GM12874 (cell line): ENCODE data around the gene WDR18.

Source experiments
- TF ChIP-seq, protein P1 (sequence below): IDR thresholded peaks from 2 replicates; pipeline ENCODE4 v1.5.1; 2011; ENCODE audit warnings: low read depth, mild to moderate bottlenecking, control low read depth, low read length, moderate library complexity; ENCODE audit not compliant: insufficient read depth

The WDR18 gene

GRCh38 chr19:952680-953444, 31.3 kb upstream of the WDR18 start:
- TF ChIP-seq, protein P1, sequence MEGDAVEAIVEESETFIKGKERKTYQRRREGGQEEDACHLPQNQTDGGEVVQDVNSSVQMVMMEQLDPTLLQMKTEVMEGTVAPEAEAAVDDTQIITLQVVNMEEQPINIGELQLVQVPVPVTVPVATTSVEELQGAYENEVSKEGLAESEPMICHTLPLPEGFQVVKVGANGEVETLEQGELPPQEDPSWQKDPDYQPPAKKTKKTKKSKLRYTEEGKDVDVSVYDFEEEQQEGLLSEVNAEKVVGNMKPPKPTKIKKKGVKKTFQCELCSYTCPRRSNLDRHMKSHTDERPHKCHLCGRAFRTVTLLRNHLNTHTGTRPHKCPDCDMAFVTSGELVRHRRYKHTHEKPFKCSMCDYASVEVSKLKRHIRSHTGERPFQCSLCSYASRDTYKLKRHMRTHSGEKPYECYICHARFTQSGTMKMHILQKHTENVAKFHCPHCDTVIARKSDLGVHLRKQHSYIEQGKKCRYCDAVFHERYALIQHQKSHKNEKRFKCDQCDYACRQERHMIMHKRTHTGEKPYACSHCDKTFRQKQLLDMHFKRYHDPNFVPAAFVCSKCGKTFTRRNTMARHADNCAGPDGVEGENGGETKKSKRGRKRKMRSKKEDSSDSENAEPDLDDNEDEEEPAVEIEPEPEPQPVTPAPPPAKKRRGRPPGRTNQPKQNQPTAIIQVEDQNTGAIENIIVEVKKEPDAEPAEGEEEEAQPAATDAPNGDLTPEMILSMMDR: no peak

DNA sequence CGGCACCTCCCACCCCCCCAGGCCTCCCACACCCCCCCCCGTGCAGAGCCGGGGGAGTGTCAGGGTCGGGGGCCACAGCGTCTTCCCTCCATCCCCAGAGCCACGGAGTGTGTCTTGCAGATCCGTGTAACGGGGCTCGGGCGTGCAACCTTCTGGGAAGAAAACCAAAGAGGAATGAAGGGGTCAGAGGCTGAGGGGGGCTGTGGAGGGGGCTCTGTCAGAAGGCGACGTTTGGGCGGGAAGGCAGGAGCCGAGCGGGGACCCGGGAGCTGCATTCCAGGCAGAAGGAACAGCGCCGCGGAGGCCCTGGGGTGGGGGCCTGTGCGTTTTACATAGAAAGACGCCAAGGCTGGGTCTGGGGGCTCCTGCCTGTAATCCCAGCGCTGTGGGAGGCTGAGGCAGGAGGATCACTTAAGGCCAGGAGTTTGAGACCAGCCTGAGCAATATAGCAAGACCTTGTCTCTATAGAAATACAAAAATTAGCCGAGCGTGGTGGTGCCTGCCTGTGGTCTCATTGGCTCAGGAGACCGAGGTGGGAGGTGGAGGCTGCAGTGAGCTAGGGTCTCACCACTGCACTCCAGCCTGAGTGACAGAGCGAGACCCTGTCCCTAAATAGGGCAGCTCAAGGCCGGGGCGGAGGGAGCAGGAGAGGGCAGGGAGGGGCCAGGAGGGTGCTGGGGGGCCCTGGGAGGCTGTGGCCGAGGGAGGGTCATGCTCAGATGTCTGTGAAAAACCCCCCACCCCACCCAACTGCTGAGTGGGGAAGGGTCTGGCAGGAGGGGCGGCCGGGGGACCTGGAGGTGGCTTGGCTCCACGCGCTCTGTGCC, 30.5 kb upstream of the WDR18 start:
- TF ChIP-seq, protein P1: no peak

- TF ChIP-seq, protein P1: no peak
Measured at GRCh38 chr19:954272-954671, 29.9 kb upstream of the WDR18 start.

DNA sequence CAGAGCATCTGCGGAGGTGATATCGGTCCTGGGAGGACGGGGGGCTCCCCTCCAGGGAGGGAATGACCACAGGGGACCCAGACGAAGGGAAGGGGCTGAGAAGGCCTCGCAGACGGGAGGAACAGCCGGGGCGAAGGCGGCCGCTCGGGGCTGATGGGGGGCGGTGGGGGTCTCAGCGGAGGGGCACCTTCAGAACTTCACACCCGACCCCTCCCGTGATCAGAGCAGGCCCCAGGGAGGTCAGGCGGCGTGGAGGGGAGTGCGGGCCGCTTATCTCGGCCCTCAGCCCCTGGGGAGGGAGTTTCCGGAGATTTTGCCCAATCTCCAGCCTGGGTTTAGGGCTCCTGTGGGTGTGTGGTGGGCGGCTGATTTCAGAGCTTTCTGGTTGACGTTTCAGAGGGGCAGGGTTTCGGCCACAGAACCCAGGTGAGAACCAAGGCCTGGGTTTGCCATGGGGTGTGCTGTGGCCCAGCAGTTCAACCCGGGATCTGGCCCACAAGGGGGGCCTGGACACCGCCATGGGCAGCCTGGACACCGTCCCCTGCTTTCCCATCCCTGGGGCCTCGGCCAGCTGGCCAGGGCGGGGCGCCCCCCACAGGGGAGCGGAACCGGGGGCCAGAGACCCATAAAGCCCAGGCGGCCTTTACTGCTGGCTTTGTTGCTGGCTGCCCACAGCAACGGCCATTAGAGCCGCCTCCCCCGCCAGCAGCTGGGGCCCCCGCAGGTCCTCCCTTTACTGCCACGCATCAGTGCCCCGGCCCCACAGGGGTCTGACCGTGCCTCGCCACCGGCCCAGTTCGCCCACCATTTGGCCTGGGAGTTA, 29.3 kb upstream of the WDR18 start:
- TF ChIP-seq, protein P1: no peak

DNA sequence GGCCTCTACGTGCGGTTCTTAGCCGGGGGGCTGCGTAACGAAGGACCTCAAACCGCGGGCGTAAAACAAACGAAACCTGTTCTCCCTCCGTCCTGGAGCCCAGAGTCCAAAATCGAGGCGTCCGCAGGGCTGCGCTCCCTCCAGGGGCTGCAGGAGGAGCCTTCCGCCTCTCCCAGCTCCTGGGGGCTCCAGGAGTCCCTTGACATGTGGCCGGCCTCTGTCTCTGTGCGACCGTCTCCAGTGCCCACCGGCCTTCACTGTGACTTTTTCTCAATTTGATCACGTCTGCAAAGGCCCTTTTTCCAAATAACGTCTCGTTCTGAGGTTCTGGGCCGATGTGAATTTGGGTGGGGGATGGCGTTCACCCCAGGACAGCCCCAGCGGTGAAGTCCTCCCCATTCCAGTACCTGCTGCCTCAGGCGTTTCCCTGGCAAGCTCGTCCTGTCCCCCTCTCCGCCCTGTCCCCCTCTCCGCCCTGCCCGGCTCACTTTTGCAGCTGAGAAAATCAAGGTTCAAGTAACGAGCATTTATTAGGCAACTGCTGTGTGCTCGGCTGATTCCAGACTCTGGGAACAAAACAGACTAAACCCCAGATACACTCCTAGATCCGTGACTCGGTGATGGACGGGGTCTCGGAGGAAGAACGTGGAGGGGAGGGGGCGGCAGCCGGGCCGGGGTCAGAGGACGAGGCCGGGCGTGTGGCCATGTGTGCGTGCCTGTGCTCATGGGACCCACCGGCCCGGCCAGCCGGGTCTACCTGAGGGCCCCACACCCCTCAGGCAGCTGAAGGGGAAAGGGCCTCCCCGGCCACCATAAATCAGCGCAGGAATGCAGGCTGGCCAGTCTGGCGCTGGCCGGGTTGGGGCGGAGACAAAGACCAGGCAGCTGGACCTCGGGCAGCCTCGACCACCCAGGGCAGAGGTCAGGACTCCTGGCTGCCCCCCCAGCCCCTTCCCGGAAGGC, 28.1 kb upstream of the WDR18 start:
- TF ChIP-seq, protein P1: no peak

GRCh38 chr19:956766-957440, 27.2 kb upstream of the WDR18 start:
- TF ChIP-seq, protein P1: no peak
